ENCODE data around the gene LIN7A. TPM values are rescaled to one million over a fixed set of nuclear protein-coding genes. Genes with fewer than 3 reads are reported as not detected.

Gene LIN7A
- total RNA-seq, 4 donors from 2014 or later, result 7.4 to 31.0 (median 9.0) TPM

DNA sequence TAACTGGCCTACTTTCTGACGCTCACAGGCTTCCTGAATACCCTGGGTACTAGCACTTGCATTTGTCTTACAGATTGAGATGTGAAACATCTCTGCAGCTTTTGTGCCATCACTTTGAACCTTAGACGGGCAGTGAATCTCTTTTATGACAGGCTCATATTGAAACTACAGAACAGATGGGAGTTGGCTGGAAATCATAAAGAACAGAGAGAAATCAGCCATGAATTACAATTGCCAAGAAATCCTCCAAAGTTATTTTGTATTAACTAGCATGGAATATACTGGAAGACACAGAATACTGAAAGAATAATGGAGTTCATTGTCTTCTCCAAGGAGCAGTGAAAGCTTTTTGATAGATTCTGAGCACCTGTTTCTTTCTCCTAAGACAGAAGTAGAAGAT, 188.3 kb downstream of the LIN7A start:
- TF ChIP-seq POLR2AphosphoS5 (IDR thresholded peaks at IDR 0.05) (no peak), CTCF (IDR thresholded peaks at IDR 0.05) (no peak), POLR2A (IDR thresholded peaks at IDR 0.05) (no peak), EP300 (IDR thresholded peaks at IDR 0.05; ENCODE audit: low read depth) (no peak)
- intact Hi-C loops (cut with DNase I; ENCODE audit: low total_unique reads) (no loop called here), in situ Hi-C loops (cut with MboI; ENCODE audit: low pct_ligation_motif_present in 1 of 4, low pct_unique_long_range_greater_than_20kb in 1 of 4, low sequenced_read_pairs in 3 of 4) (no loop called here)
- no peak for DNase-seq
- Histone ChIP-seq H3K27ac (no peak overlapping the region), H3K4me1 (no peaks in the 10 kb centered on the region), H3K27me3 (no peaks in the 10 kb centered on the region), H3K4me3 (no peak overlapping the region), H3K9me3 (no peaks in the 10 kb centered on the region), H3K36me3 (no peaks in the 10 kb centered on the region)
- 39 to 58% methylated on average over 2 of the region's 2 CpGs for WGBS, 2 donors (ENCODE audit: low coverage in 1 of 2)

DNA sequence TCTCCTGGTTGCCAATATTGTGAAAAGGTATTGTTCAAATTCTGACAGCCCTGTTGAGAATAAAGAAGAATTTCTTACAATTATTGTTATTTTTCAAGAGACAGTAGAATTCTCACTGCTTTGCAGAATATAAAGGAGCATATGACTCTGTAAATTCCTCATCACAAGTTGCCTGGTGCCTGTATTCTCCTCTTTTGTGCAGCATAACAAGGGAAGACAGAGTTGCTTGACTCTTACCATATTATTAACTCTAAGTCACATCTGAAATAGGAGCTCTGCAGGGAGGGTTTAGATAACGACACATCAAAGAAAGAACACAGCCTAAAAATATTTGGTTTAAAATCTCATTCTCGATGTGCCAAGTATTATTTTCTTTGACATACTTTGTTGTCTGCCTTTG, 189.9 kb downstream of the LIN7A start:
- no peaks in the 10 kb centered on the region for H3K36me3 ChIP-seq
- no peaks in the 10 kb centered on the region for H3K9me3 ChIP-seq
- in situ Hi-C loops (cut with MboI; ENCODE audit: low pct_ligation_motif_present in 1 of 4, low pct_unique_long_range_greater_than_20kb in 1 of 4, low sequenced_read_pairs in 3 of 4) (no loop called here), intact Hi-C loops (cut with DNase I; ENCODE audit: low total_unique reads) (no loop called here)
- H3K27me3 ChIP-seq, result no peaks in the 10 kb centered on the region
- no peak overlapping the region for H3K4me3 ChIP-seq
- no peak for DNase-seq
- WGBS, 2 donors (ENCODE audit: low coverage in 1 of 2), result 72 to 78% methylated on average over 2 of the region's 2 CpGs
- TF ChIP-seq EP300 (IDR thresholded peaks at IDR 0.05; ENCODE audit: low read depth) (no peak), CTCF (IDR thresholded peaks at IDR 0.05) (no peak), POLR2AphosphoS5 (IDR thresholded peaks at IDR 0.05) (no peak), POLR2A (IDR thresholded peaks at IDR 0.05) (no peak)
- no peaks in the 10 kb centered on the region for H3K4me1 ChIP-seq
- H3K27ac ChIP-seq, result no peak overlapping the region

DNA sequence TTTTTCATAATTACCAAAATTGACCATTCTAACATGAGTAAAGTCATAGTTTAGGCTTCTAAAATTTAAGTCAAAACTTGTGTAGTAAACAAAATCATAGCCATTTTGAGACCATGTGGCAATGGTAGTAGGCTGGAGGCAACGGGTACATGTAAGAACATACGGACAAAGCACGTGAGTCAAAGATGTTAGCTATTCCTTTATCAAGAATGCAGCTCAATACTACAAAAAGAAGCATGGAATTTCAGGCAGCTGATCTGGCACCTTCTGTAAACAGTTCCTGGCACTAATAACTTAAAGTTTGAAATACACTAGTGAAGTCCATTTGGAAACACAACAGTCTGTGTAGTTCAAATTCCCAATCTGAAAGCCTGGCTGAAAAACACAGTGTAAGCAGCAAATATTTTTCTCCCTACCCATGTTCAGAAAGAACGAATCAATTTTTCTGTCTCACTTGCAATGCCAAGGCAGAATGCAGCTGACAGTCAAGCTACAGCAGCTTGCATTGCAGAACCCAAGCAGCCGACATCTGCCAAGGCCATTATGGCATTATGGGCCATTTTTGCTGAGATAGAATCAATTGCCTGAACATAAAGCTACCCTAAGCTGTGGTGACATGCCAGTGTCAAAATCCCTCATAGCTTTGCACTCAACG, 191.8 kb downstream of the LIN7A start:
- WGBS, 2 donors (ENCODE audit: low coverage in 1 of 2), result 67 to 80% methylated on average over 3 to 6 of the region's 6 CpGs
- Histone ChIP-seq H3K36me3 (no peaks in the 10 kb centered on the region), H3K27ac (no peak overlapping the region), H3K27me3 (no peaks in the 10 kb centered on the region), H3K4me1 (no peaks in the 10 kb centered on the region), H3K9me3 (no peaks in the 10 kb centered on the region), H3K4me3 (no peak overlapping the region)
- intact Hi-C loops (cut with DNase I; ENCODE audit: low total_unique reads) (no loop called here), in situ Hi-C loops (cut with MboI; ENCODE audit: low pct_ligation_motif_present in 1 of 4, low pct_unique_long_range_greater_than_20kb in 1 of 4, low sequenced_read_pairs in 3 of 4) (no loop called here)
- no peak for TF ChIP-seq POLR2AphosphoS5 (IDR thresholded peaks at IDR 0.05)
- TF ChIP-seq POLR2A (IDR thresholded peaks at IDR 0.05), result no peak
- TF ChIP-seq CTCF (IDR thresholded peaks at IDR 0.05), result no peak
- TF ChIP-seq EP300 (IDR thresholded peaks at IDR 0.05; ENCODE audit: low read depth), result no peak
- DNase-seq, result no peak

Small RNAs within 50 kb of the gene (small RNA-seq; reads per million reads assigned to genes)
- gene MIR617, result 0 reads per million in 4 donors
- 0 reads per million in 4 donors for gene MIR618

Other genes with a start within 250 kb of the LIN7A start
- gene MYF6, start 230.3 kb downstream of the LIN7A start, total RNA-seq, result under 1 TPM in 1 of 4 donors, not detected in 3; 0.27 TPM
- not detected for gene MYF5, start 221.0 kb downstream of the LIN7A start, total RNA-seq
- 10 to 100 TPM in 1 of 4 donors, 1 to 10 TPM in 3; 4.1 to 10.3 (median 8.0) TPM for gene ACSS3, start 140.1 kb upstream of the LIN7A start, total RNA-seq

Data from transverse colon (tissue), 4 donors.